Natural killer cell (primary cell): ENCODE data around the gene GJA1. TPM values are rescaled to one million over a fixed set of nuclear protein-coding genes. Genes with fewer than 3 reads are reported as not detected.

Source experiments
- ATAC-seq, 3 donors: fragments of 150-1000 bp in 2 of 3; fragments of 200-7000 bp in 1 of 3; cut with Tn5 transposase; 1 replicate in 1 of 3; 2 replicates in 2 of 3; pipeline ENCODE4 v1.10.0; 2021; ENCODE audit warnings: mild to moderate bottlenecking in 2 of 3, moderate library complexity in 2 of 3
- DNase-seq, 2 donors: peaks; one replicate each; pipeline versions ENCODE4 v3.0.0 to v3.0.0-alpha.2; 2013 to 2021; ENCODE audit warnings: mixed read lengths in 1 of 2
- H3K27ac ChIP-seq: one replicate; pipeline ENCODE4 v1.5.1; 2013; ENCODE audit warnings: mild to moderate bottlenecking, low read length
- H3K27me3 ChIP-seq: one replicate; pipeline ENCODE4 v1.6.1; 2013; ENCODE audit warnings: low read length; ENCODE audit not compliant: control insufficient read depth, insufficient read depth
- H3K36me3 ChIP-seq: one replicate; pipeline ENCODE4 v1.6.1; 2013; ENCODE audit warnings: low read length; ENCODE audit not compliant: control insufficient read depth, insufficient read depth
- H3K4me1 ChIP-seq: one replicate; pipeline ENCODE4 v1.6.1; 2013; ENCODE audit warnings: low read length; ENCODE audit not compliant: control insufficient read depth, insufficient read depth
- H3K4me3 ChIP-seq: one replicate; pipeline ENCODE4 v1.5.1; 2013; ENCODE audit warnings: low read length
- H3K9me3 ChIP-seq: one replicate; pipeline ENCODE4 v1.6.1; 2013; ENCODE audit warnings: low read length; ENCODE audit not compliant: control insufficient read depth, insufficient read depth
- H3K27ac Mint-ChIP-seq, 2 donors: one replicate each; pipeline ENCODE4 v1.8.0; 2022; ENCODE audit warnings: mild to moderate bottlenecking in 2 of 2, mixed read lengths in 2 of 2, moderate library complexity in 1 of 2
- H3K27me3 Mint-ChIP-seq, 2 donors: one replicate each; pipeline ENCODE4 v1.8.0; 2022; ENCODE audit warnings: low read depth in 2 of 2, mixed read lengths in 2 of 2
- H3K36me3 Mint-ChIP-seq: one replicate; pipeline ENCODE4 v1.8.0; 2022; ENCODE audit warnings: mixed read lengths
- H3K4me1 Mint-ChIP-seq, 2 donors: one replicate each; pipeline ENCODE4 v1.8.0; 2022; ENCODE audit warnings: mixed read lengths in 2 of 2
- H3K4me3 Mint-ChIP-seq: one replicate; pipeline ENCODE4 v1.8.0; 2022; ENCODE audit warnings: mild to moderate bottlenecking, moderate library complexity, mixed read lengths
- H3K9me3 Mint-ChIP-seq, 2 donors: one replicate each; pipeline ENCODE4 v1.8.0; 2022; ENCODE audit warnings: mixed read lengths in 2 of 2
- WGBS: methylation state at CpG from one replicate; pipeline ENCODE4 v1.1.7; 2013; ENCODE audit warnings: missing lambda C conversion rate; ENCODE audit not compliant: insufficient coverage; 5-methylcytosine and 5-hydroxymethylcytosine counted together
- intact Hi-C: fragments of 100-400 bp; cut with micrococcal nuclease; formaldehyde crosslinking; loops from one replicate; pipeline ENCODE4 v1.14.2; 2022
- total RNA-seq, 4 donors: library from RNA; stranded (reverse); fragments of 120-200 nt in 1 of 4; gene quantifications; one replicate each; pipeline versions ENCODE4 v1.2.3 to v1.2.4, GENCODE V29; 2013 to 2022
- TF ChIP-seq, protein P1 (sequence below): fragments of 200-600 bp; IDR thresholded peaks from one replicate; pipeline ENCODE4 v1.8.0; 2022; ENCODE audit warnings: antibody characterized with exemption

GJA1 gene
- total RNA-seq, 3 donors from 2014 or later (not counting 1 experiment from before 2014, with no cell fraction given): not detected

DNA sequence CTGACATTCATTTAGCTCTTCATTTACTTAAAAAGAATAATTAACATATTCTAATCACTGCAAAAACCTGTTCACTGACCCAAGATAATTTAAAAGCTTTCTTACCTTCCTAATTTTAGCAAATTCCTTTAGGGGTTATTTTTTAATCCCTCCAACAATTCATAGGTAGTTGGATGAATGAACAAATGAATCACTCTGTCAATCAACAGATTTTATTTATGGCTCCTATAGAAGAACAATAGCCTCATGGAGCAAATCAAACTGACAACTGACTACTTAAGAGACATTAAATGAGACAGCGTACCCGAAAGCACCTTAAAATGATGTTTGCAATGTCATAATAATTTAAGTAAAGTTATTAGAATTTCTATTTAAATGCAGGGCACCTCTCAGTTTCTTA lies 31.5 kb upstream of the GJA1 start:
- Histone ChIP-seq H3K27me3 (peaks cover 3% of the 10 kb centered on the region), H3K4me3 (no peak overlapping the region), H3K27ac (no peak overlapping the region), H3K4me1 (no peaks in the 10 kb centered on the region), H3K36me3 (no peaks in the 10 kb centered on the region), H3K9me3 (no peaks in the 10 kb centered on the region)
- TF ChIP-seq, protein P1, sequence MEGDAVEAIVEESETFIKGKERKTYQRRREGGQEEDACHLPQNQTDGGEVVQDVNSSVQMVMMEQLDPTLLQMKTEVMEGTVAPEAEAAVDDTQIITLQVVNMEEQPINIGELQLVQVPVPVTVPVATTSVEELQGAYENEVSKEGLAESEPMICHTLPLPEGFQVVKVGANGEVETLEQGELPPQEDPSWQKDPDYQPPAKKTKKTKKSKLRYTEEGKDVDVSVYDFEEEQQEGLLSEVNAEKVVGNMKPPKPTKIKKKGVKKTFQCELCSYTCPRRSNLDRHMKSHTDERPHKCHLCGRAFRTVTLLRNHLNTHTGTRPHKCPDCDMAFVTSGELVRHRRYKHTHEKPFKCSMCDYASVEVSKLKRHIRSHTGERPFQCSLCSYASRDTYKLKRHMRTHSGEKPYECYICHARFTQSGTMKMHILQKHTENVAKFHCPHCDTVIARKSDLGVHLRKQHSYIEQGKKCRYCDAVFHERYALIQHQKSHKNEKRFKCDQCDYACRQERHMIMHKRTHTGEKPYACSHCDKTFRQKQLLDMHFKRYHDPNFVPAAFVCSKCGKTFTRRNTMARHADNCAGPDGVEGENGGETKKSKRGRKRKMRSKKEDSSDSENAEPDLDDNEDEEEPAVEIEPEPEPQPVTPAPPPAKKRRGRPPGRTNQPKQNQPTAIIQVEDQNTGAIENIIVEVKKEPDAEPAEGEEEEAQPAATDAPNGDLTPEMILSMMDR: no peak
- no peaks in the 10 kb centered on the region for H3K9me3 Mint-ChIP-seq
- H3K4me1 Mint-ChIP-seq: no peaks in the 10 kb centered on the region
- ATAC-seq (no peak), DNase-seq (no peak)
- H3K27me3 Mint-ChIP-seq: peaks cover 4 to 6% of the 10 kb centered on the region in 2 donors
- intact Hi-C loops: no loop called here
- H3K4me3 Mint-ChIP-seq: no peak overlapping the region
- no peaks in the 10 kb centered on the region for H3K36me3 Mint-ChIP-seq
- WGBS: no CpG with 5 or more reads among the region's 2 CpGs
- no peak overlapping the region for H3K27ac Mint-ChIP-seq

DNA sequence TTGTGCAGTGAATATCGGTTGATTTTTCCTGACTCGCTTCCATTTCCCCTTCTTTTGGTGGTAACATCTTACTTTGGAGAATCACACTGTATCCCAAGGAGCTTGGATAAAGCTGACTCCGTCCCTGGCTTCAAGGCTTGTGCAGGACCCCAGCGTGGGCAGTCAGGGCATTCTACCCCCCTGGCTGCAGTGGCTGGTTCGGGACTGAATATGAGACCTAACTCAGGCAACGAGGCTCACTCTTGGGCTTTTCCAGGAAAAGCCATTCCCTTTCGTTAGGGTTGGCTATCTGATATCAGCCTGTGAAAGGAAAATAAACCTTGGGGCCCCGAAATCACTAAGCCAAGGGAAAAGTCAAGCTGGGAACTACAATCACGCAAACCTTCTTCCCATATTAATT lies 30.1 kb upstream of the GJA1 start:
- no peaks in the 10 kb centered on the region for H3K36me3 Mint-ChIP-seq
- no peak overlapping the region for H3K27ac Mint-ChIP-seq
- ATAC-seq: no peak
- no peak overlapping the region for H3K4me3 Mint-ChIP-seq
- H3K27me3 Mint-ChIP-seq: peaks cover 4 to 6% of the 10 kb centered on the region in 2 donors
- no peaks in the 10 kb centered on the region for H3K9me3 Mint-ChIP-seq
- Histone ChIP-seq H3K27me3 (peaks cover 3% of the 10 kb centered on the region), H3K36me3 (no peaks in the 10 kb centered on the region), H3K27ac (no peak overlapping the region), H3K9me3 (no peaks in the 10 kb centered on the region), H3K4me3 (no peak overlapping the region), H3K4me1 (no peaks in the 10 kb centered on the region)
- TF ChIP-seq, protein P1: no peak
- intact Hi-C loops: no loop called here
- whole genome bisulfite sequencing: 79% methylated on average over 8 of the region's 9 CpGs
- no peaks in the 10 kb centered on the region for H3K4me1 Mint-ChIP-seq
- no peak for DNase-seq

DNA sequence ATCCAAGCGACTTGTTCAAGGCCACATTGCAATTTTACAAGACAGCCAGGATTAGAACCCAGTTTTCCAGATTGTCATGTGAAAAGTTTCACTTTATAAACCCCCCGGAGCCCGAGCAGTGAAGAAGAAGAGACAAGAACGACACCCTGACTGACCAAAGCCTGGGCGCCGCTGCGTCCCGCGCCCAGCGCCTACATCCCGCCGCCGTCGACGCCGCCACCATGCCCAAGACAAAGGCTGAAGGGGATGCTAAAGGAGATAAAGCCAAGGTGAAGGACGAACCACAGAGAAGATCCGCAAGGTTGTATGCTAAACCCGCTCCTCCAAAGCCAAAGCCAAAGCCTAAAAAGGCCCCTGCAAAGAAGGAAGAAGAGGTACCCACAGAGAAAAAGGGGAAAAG lies 27.1 kb upstream of the GJA1 start:
- no peaks in the 10 kb centered on the region for H3K36me3 ChIP-seq
- H3K4me1 Mint-ChIP-seq: no peaks in the 10 kb centered on the region
- no peaks in the 10 kb centered on the region for H3K9me3 Mint-ChIP-seq
- H3K4me3 Mint-ChIP-seq: no peak overlapping the region
- H3K4me3 ChIP-seq: no peak overlapping the region
- H3K9me3 ChIP-seq: no peaks in the 10 kb centered on the region
- no peaks in the 10 kb centered on the region for H3K36me3 Mint-ChIP-seq
- no peak for DNase-seq
- H3K27me3 Mint-ChIP-seq: peaks cover 6 to 7% of the 10 kb centered on the region in 2 donors
- intact Hi-C loops: no loop called here
- H3K27ac ChIP-seq: no peak overlapping the region
- no peaks in the 10 kb centered on the region for H3K4me1 ChIP-seq
- 93% methylated on average over 19 of the region's 19 CpGs for WGBS
- TF ChIP-seq, protein P1: no peak
- H3K27me3 ChIP-seq: peaks cover 3% of the 10 kb centered on the region
- no peak for ATAC-seq
- no peak overlapping the region for H3K27ac Mint-ChIP-seq

DNA sequence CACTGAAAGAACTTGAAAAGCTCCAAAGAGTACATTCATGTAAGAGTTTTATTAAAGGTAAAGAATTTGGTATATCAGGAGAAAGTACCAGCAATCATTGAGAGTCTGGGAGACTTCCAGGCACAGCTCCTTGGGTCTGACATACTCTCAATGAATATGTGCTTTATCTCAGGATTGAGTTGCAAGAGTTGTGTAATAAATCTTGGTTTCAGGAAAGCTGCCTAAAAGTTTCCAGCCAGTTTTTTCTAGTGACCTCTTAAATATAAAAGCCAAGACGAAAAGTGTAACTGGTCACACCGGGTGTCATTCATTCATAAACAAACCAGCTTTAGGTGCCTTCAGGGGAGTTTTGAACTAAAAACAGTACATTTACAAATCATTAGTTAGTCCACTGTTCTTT lies 21.6 kb upstream of the GJA1 start:
- H3K9me3 Mint-ChIP-seq: no peaks in the 10 kb centered on the region
- Histone ChIP-seq H3K9me3 (no peaks in the 10 kb centered on the region), H3K27me3 (no peaks in the 10 kb centered on the region), H3K4me3 (no peak overlapping the region), H3K27ac (no peak overlapping the region), H3K36me3 (no peaks in the 10 kb centered on the region), H3K4me1 (no peaks in the 10 kb centered on the region)
- H3K4me1 Mint-ChIP-seq: no peaks in the 10 kb centered on the region
- no peak for ATAC-seq
- H3K36me3 Mint-ChIP-seq: peaks cover 7% of the 10 kb centered on the region
- H3K27me3 Mint-ChIP-seq: peaks cover 0 to 3% of the 10 kb centered on the region in 2 donors
- no peak for DNase-seq
- no peak overlapping the region for H3K4me3 Mint-ChIP-seq
- 96% methylated on average over 2 of the region's 2 CpGs for WGBS
- intact Hi-C loops: no loop called here
- TF ChIP-seq, protein P1: no peak
- H3K27ac Mint-ChIP-seq: no peak overlapping the region
